HCEC 1CT (cell line): Measurements from ENCODE around the gene AGPAT3.
A peak's percentile ranks its signal among the peaks of the same experiment; 100 is the strongest.

Experiments used
- DNase-seq: peaks from one replicate; pipeline ENCODE4 v3.0.0-alpha.2; 2017

Gene AGPAT3

DNA sequence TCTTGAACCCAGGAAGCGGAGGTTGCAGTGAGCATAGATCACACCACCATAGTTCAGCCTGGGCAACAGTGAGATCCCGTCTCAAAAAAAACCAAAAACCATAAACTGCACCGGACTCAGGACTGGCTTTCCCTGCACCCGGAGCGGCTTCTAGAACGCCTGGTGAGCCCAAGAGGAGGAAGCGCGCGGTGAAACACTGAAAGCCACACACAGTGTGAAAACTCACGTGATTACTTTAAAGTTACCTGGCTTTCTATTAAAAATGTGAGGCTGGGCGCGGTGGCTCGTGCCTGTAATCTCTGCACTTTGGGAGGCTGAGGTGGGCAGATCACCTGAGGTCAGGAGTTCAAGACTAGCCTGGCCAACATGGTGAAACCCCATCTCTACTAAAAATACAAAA, 140.0 kb downstream of the AGPAT3 start:
- DNase-seq, result no peak

DNA sequence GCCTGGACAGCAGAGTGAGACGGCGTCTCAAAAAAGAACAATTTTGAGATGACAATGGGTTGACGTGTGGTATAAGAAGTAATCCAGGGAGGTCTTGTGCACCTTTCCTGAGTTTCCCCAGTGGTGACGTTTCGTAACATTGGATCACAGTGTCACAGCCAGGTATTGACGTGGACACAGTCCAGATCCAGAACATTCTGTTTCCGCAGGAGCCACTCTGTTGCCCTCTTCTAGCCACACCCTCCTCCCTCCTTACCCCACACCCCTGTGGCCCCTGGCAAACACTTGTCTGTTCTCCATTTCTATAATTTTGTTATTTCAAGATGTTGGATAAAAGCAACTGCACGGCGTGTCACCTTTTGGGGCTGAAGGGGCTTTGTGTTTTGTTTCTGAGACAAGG, 140.6 kb downstream of the AGPAT3 start:
- no peak for DNase-seq

DNA sequence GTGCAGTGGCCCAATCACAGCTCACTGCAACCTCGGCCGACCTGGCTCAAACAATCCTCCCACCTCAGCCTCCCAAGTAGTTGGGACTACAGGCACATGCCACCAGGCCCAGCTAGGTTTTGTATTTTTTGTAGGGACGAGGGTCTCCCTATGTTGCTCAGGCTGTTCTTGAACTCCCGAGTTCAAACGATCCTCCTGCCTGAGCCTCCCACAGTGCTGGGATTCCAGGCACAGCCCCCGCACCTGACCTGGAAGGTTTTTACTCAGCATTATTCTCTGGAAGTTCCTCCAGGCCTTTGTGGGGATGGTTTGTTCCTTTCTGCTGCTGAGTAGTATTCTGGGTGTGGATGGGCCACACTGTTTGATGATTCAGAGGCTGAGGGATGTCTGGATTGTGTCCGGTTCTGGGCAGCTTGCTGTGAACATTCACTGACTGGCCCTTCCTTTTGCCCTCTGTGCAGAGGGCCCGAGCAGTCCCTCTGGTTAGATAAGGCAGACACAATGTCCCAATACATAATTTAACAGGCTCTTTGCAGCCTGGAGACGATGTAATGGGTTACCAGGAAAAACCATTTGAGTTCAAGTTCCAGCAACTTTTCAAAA, 141.1 kb downstream of the AGPAT3 start:
- peak; percentile 87 for DNase-seq

DNA sequence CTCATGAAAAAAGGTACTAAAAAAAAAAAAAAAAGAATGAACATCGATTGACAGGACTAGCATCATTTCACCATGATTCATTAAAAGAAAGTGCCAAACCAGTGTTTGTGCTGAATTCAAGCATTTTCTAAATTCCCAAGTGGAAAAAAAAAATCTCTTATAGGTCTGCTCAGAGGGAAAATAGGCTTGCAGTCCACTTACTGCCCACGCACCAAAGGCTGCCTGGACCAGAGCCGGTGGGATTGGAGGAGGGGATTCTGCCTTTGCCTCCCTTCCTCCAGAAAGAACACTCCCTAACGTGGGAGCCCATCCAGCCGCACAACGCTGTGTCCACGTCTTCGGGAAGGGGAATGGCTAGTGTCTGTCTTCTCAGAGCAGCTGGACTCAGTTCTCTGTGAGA, 141.6 kb downstream of the AGPAT3 start:
- no peak for DNase-seq

- DNase-seq, result no peak
These were observed 145.4 kb downstream of the AGPAT3 start for GRCh38 chr21:44010429-44010828.

DNA sequence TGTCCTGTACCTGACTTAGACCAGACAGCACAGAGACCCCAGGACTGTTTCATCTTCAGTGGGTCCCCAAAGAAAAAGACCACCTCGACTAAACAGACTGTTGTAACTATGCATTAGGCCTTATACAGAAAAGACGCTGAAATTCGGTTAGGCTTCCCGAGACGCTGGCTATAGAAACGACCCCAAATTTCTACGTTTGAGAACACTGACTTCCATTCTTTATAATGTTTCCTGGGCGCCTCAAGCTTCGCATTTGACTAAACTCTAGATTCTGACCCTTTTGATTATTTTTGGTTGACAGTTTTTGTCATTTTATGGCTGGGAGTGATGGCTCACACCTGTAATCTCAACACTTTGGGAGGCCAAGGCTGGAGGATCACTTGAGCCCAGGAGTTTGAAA, 146.1 kb downstream of the AGPAT3 start:
- DNase-seq, result no peak

GRCh38 chr21:44011579-44012473, 146.8 kb downstream of the AGPAT3 start, which contains the start of gene TRAPPC10:
Gene TRAPPC10 (plus strand): TSS chr21:44012309. CDS start chr21:44012494, 185 bp downstream.
- DNase-seq, result peak; percentile 80

- DNase-seq, result peak; percentile 24
These were observed 147.7 kb downstream of the AGPAT3 start for GRCh38 chr21:44012474-44013379.

GRCh38 chr21:44013380-44014088, 148.5 kb downstream of the AGPAT3 start:
- peak; percentile 1 for DNase-seq

GRCh38 chr21:44017601-44018000, 152.6 kb downstream of the AGPAT3 start:
- DNase-seq, result no peak

DNA sequence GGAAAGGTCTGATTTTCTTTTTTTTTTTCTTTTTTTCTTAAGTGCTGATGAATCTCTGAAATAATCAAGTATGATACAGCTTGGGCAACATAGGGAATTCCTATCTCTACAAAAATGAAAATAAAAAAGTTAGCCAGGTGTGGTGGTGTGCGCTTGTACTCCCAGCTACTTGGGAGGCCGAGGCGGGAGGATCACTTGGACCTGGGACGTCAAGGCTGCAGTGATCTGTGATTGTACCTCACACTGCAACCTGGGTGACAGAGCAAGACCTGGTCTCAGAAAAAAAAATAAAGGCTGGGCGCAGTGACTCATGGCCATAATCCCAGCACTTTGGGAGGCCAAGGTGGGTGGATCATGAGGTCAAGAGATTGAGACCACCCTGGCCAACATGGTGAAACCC, 153.1 kb downstream of the AGPAT3 start:
- no peak for DNase-seq

DNA sequence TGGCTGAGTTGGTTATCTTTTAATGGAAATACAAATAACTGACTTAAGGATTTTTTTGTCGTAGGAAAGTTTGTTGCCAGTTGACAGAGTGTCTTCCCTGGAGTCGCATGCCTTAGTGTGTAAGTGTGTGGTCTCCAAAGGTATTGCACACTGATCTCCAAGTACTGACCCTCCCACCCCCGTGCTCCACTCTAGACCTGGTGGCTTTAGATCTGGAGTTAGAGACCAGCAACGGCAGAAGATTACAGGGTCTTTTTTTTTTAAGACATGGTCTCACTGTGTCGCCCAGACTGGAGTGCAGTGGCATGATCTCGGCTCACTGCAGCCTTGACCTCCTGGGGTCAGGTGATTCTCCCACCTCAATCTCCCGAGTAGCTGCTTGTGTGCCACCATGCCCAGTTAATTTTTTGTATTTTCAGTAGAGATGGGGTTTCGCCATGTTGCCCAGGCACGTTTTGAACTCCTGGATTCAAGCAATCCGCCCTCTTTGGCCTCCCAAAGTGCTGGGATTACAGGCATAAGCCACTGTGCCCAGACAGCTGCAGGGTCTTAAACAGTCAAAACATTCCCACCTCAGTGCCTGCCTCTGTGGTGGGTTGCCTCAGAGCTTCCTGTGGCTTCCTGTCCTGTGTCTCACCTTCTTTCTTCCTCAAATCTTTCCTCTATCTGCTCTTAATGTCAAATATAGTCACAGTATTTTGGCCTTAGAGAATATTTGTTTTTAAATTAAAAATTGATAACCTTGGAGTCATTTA, 154.0 kb downstream of the AGPAT3 start:
- DNase-seq, result no peak

- DNase-seq, result no peak
These were observed 154.5 kb downstream of the AGPAT3 start for GRCh38 chr21:44019568-44019958.

DNA sequence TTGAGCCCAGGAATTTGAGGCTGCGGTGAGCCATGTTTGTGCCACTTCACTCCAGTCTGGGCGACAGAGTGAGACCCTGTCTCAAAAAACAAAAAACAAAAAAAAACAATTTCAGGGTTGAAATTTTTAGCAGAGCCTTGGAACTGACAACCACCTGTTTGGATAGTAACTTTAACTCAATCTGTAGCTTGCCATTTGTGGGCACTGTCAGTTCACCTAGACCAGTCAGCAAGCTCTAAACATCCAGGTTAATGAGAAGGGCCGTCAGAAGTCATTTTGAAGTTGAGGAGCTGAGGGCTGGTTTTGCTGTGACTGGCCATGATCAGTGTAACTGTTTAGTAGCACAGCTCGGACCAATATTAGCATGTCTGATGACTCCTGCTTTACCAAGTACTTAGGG, 155.5 kb downstream of the AGPAT3 start:
- DNase-seq, result no peak

GRCh38 chr21:44021064-44021463, 156.0 kb downstream of the AGPAT3 start:
- DNase-seq, result no peak

DNA sequence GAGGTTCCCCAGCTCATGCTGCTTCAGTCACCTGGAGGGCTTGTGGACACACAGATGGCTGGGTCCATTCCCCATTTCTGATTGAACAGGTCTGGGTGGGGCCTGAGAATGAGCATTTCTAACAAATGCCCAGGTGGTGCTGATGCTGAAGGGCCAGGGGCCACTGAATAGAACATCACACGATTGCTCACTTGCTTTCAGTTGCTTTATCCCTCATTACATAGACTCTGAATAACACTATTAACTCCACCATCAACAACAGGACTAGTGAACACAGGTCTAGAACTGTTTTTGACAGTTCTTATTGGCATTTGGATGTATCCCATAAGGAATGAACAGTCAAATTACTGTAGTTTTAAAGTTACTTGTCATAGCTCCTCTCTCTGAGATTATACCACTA, 159.2 kb downstream of the AGPAT3 start:
- no peak for DNase-seq

- no peak for DNase-seq
These were observed 159.9 kb downstream of the AGPAT3 start for GRCh38 chr21:44024887-44025353.

- no peak for DNase-seq
These were observed 162.7 kb downstream of the AGPAT3 start for GRCh38 chr21:44027607-44028286.

DNA sequence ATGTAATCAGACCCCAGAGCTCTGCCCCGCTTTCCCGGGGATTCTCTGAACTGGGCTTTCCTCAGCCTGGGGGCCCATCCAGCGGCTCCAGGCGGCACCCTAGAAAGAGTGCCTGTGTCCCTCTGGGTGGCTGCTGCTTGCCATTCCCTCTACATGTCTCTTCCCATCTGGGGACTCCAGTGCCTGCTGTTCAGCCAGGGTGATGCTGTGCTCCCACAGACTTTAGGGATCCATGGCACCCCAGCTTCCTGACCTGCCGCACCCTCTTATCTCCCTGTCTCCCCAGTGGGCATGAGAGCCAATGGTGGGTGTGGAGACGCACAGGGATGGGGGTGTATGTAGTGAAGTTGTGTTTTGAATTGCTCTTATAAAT, 163.2 kb downstream of the AGPAT3 start:
- DNase-seq, result no peak

- no peak for DNase-seq
These were observed 164.6 kb downstream of the AGPAT3 start for GRCh38 chr21:44029460-44030087.

DNA sequence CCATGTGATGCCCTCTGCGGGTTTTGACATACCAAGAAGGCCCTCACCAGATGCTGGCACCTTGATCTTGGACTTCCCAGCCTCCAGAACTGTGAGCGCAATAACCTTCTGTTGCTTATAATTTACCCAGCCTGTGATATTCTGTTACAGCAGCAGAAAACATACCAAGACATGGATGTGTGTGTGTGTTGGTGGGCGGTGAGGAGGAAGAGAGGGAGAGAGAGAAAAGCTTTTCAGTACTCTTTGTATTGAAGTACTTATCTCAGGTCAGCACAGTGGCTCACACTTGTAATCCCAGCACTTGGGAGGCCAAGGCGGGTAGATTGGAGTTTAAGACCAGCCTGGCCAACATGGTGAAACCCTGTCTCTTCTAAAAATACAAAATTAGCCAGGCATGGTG, 170.2 kb downstream of the AGPAT3 start:
- DNase-seq, result no peak
